MV-4-11 (cell line): Measurements from ENCODE around the gene OGFR.

ENCODE experiments used
- DNase-seq: peaks from one replicate; lab custom pipeline; 2025; lab: John Stamatoyannopoulos, UW

Gene OGFR

GRCh38 chr20:62804627-62805154 is at the start of gene OGFR:
TSS of gene OGFR (plus strand) at chr20:62804835. CDS start at chr20:62804860, 25 bp downstream.
- peak; percentile 18 for DNase-seq

- DNase-seq: no peak
These were observed 49.7 kb upstream of the OGFR start for GRCh38 chr20:62754991-62755356.

GRCh38 chr20:62755817-62756724 is 48.6 kb upstream of the OGFR start:
- no peak for DNase-seq

GRCh38 chr20:62758226-62758912 is 46.3 kb upstream of the OGFR start:
- no peak for DNase-seq

GRCh38 chr20:62759981-62760431 is 44.6 kb upstream of the OGFR start:
- DNase-seq: peak; percentile 73

- no peak for DNase-seq
These were observed 44.2 kb upstream of the OGFR start for GRCh38 chr20:62760471-62760855.

- no peak for DNase-seq
These were observed 43.5 kb upstream of the OGFR start for GRCh38 chr20:62760856-62761758.

GRCh38 chr20:62761759-62762131 is 42.9 kb upstream of the OGFR start:
- DNase-seq: no peak

- DNase-seq: no peak
These were observed 42.3 kb upstream of the OGFR start for GRCh38 chr20:62762376-62762775.

GRCh38 chr20:62762801-62763368 is 41.8 kb upstream of the OGFR start:
- DNase-seq: no peak

- no peak for DNase-seq
These were observed 41.2 kb upstream of the OGFR start for GRCh38 chr20:62763404-62763803.

GRCh38 chr20:62764156-62764935 is 40.3 kb upstream of the OGFR start:
- no peak for DNase-seq

GRCh38 chr20:62765021-62765420 is 39.6 kb upstream of the OGFR start:
- DNase-seq: no peak

- DNase-seq: no peak
These were observed 39.1 kb upstream of the OGFR start for GRCh38 chr20:62765432-62766070.

- no peak for DNase-seq
These were observed 38.6 kb upstream of the OGFR start for GRCh38 chr20:62766071-62766450.

GRCh38 chr20:62766716-62767115 is 37.9 kb upstream of the OGFR start:
- DNase-seq: no peak

GRCh38 chr20:62768234-62768546 is 36.4 kb upstream of the OGFR start:
- no peak for DNase-seq

- no peak for DNase-seq
These were observed 35.9 kb upstream of the OGFR start for GRCh38 chr20:62768551-62769287.

GRCh38 chr20:62769346-62770071 is 35.1 kb upstream of the OGFR start:
- DNase-seq: no peak
